GM18861 (cell line): Measurements from ENCODE around the gene PPP1R10.

Experiments used
- ATAC-seq: cut with Tn5 transposase; IDR thresholded peaks from one replicate; pipeline ENCODE4 v1.9.1; 2021; ENCODE audit not compliant: unreplicated experiment

Gene PPP1R10

GRCh38 chr6:30599625-30600324, 17.3 kb downstream of the PPP1R10 start:
- ATAC-seq = no peak

GRCh38 chr6:30598912-30599624, 18.0 kb downstream of the PPP1R10 start:
- ATAC-seq = no peak

- ATAC-seq = peak; percentile 39
Measured at GRCh38 chr6:30597315-30598144, 19.5 kb downstream of the PPP1R10 start.

- no peak for ATAC-seq
Measured at GRCh38 chr6:30592287-30592686, 24.8 kb downstream of the PPP1R10 start.

DNA sequence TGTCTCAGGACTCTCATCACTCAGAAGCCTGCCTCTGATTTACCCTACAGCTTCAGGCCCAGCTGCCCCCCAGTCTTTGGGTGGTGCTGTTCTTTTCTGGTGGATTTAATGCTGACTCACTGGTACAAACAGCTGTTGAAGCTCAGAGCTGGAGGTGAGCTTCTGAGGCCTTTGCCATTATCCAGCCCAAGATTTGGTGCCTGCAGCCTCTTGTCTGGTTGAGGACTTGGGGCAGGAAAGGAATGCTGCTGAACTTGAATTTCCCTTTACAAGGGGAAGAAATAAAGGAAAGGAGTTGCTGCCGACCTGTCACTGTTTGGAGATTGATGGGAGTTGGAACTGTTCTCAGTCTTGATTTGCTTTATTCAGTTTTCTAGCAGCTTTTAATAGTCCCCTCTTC, 26.0 kb downstream of the PPP1R10 start:
- ATAC-seq = no peak

DNA sequence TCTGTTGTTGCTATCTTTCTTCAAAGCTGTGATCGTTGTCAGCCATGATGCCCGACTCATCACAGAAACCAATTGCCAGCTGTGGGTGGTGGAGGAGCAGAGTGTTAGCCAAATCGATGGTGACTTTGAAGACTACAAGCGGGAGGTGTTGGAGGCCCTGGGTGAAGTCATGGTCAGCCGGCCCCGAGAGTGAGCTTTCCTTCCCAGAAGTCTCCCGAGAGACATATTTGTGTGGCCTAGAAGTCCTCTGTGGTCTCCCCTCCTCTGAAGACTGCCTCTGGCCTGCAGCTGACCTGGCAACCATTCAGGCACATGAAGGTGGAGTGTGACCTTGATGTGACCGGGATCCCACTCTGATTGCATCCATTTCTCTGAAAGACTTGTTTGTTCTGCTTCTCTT, 26.5 kb downstream of the PPP1R10 start:
- ATAC-seq = no peak

DNA sequence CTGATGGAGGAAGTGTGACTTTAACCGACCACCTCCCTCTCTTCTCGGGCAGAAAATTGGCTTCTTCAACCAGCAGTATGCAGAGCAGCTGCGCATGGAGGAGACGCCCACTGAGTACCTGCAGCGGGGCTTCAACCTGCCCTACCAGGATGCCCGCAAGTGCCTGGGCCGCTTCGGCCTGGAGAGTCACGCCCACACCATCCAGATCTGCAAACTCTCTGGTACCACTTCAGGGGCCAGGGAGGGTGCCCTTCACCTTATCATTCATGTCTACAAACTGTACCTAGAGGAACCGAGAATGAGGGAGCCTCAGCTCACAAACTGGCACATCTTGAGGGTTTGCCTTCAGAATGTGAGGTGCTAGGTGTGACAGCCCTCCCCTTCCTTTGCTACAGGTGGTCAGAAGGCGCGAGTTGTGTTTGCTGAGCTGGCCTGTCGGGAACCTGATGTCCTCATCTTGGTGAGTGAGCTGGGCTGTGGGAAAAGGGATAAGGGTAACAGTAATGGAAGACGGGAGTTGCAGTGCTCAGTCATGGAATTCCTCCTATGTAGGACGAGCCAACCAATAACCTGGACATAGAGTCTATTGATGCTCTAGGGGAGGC, 27.2 kb downstream of the PPP1R10 start:
- no peak for ATAC-seq

DNA sequence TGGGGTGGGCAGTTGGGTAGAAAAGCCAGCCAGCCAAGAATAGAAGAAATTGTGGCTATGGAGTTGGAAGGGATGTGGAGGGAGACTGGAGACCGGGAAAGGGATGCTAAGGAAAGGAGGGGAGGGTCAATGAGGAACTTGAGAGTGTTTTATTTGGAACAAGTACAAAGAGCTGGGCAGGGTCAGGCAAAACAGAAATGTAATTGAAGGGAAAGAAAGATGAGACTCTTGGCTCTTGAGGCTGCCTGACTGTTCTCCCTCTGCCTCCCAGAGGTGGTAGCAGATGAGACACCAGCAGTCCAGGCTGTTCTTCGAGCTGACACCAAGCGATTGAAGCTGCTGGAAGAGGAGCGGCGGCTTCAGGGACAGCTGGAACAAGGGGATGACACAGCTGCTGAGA, 33.1 kb downstream of the PPP1R10 start:
- no peak for ATAC-seq

GRCh38 chr6:30578051-30578450, 39.0 kb downstream of the PPP1R10 start:
- no peak for ATAC-seq

- no peak for ATAC-seq
Measured at GRCh38 chr6:30573113-30573512, 43.9 kb downstream of the PPP1R10 start.

DNA sequence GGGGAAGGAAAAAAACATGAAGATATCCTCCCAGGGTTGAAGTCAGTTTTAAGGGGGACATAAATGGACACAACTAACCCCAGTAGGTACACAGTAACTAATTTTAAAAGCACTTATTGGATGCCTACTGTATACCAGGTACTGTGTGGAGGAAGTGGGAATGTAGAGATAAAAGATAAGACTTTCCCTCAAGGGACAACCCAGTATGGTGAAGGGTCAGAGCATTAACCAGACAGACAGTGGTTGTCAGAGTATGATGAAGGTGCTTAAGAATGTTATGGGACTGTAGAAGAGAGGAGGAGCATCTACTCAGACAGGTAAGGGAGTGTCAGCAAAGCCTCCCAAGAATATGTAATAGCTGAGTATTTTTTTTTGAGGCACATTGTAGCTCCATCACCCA, 44.9 kb downstream of the PPP1R10 start:
- no peak for ATAC-seq

DNA sequence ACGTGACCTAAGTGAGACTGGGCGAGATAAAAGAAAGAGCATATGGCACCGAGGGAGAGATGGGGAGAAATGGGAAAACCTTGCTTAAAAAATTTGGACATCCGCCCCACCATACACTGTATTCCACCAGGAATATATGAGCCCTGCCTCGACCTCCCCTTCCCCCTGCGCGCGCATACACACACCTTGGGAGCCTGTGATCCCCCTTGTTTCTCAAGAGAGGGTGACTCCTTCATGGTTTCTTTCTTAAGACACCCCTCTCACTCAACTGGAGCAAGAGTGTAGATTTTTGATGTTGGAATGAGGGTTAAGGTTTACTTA, 45.3 kb downstream of the PPP1R10 start:
- ATAC-seq = no peak

DNA sequence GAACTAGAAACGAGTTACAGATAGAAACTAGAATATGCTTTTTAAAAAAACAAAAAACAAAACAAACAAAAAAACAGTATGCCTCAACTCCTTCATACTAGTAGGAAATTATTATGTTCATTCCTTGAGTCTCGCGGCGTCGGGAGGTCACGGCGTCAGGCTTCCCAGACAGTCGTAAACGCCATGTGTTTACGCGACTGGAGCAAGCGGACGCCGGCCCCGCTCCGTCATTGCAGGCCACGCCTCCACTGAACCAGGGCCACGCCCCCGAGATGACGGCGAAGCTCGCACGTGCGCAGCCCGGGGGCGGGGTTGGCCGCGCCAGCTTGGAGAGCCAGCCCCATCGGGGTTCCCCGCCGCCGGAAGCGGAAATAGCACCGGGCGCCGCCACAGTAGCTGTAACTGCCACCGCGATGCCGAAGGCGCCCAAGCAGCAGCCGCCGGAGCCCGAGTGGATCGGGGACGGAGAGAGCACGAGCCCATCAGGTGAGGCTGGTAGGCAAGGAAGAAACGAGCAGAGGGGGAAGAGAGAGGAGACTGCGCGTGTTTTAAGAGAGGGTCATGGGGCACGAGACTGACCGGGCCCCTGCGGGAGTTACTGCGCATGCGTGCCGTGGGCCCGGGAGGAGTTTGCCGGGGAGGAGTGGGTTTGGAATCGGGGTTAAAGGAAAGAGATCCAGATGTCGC, 45.8 kb downstream of the PPP1R10 start, which contains the start of gene ABCF1:
TSS of gene ABCF1 (plus strand) at position 368 of the 687 bp plus-strand sequence. CDS start at position 414, 46 bp downstream.
- peak; percentile 83 for ATAC-seq

DNA sequence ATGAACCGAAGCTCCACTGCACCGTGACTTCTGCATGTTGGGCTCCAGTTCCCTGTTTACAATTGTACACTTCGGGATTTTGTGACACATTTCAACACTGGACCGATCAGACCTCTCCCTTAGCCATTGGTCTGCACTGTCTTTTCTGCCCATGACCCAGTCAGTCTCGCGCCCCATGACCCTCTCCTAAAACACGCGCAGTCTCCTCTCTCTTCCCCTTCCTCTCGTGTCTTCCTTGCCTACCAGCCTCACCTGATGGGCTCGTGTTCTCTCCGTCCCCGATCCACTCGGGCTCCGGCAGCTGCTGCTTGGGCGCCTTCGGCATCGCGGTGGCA, 46.3 kb downstream of the PPP1R10 start:
- ATAC-seq = peak; percentile 18

GRCh38 chr6:30570263-30570662, 46.8 kb downstream of the PPP1R10 start:
- no peak for ATAC-seq

DNA sequence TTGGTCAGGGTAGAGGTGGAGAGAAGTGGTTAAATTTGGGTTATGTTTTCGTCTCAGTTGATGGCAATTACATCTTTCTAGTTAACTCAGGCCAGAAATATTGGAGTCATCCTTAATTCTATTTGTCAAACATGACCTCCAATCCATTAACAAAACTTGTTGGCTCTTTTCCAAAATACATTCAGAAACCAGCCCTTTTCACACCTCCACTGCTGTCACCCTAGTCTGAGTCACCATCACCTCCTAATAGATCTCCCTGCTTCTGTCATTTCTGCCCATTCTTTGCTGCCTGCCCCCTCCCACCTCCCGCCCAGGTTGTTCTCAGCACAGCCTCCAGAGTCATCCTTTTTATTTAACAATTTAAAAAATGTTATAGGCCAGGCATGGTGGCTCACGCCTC, 48.8 kb downstream of the PPP1R10 start:
- ATAC-seq = no peak

DNA sequence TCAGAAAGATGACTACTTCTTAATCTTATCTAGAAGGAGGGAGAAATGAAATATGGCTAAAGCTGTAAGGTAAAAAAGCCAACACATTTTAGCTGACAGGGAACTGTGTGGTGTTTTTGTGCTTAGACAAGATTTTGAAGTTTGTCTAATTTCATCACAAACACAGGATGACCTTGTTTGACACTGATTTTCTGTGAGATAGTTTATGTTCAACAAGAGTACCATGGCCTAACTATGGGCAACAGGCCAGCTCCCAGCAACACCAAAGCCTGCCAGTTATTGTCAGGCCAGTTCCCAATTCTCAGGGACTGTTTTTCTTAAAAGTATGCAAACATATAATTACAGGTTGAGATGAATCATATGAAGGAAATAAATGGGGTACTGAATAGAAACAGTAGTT, 51.3 kb downstream of the PPP1R10 start:
- no peak for ATAC-seq

- no peak for ATAC-seq
Measured at GRCh38 chr6:30564114-30564513, 52.9 kb downstream of the PPP1R10 start.

GRCh38 chr6:30562470-30563425, 54.3 kb downstream of the PPP1R10 start:
- no peak for ATAC-seq

GRCh38 chr6:30560930-30561329, 56.1 kb downstream of the PPP1R10 start:
- no peak for ATAC-seq
